Transverse colon (tissue), 3 donors: ENCODE data around the gene KCNC2.

Experiments
- CTCF ChIP-seq, 5 experiments: fragments of 200-600 bp in 3 of 5; fragments of 450-650 bp in 2 of 5; sonication (generic) in 3 of 5; IDR thresholded peaks; 1 replicate in 2 of 5; 2 replicates in 3 of 5; pipeline ENCODE4 v1.5.1; 2016 to 2017; ENCODE audit warnings: antibody characterized with exemption in 5 of 5, inconsistent platforms in 3 of 5, mild to moderate bottlenecking in 2 of 5, moderate library complexity in 1 of 5
- EP300 ChIP-seq: sonication (generic); formaldehyde crosslinking; IDR thresholded peaks from one replicate; pipeline ENCODE4 v1.6.1; 2017; ENCODE audit warnings: antibody characterized with exemption, low read depth
- POLR2A ChIP-seq: fragments of 450-650 bp; IDR thresholded peaks from one replicate; pipeline ENCODE4 v1.6.1; 2016; ENCODE audit warnings: antibody characterized with exemption, mild to moderate bottlenecking, moderate library complexity

DNA sequence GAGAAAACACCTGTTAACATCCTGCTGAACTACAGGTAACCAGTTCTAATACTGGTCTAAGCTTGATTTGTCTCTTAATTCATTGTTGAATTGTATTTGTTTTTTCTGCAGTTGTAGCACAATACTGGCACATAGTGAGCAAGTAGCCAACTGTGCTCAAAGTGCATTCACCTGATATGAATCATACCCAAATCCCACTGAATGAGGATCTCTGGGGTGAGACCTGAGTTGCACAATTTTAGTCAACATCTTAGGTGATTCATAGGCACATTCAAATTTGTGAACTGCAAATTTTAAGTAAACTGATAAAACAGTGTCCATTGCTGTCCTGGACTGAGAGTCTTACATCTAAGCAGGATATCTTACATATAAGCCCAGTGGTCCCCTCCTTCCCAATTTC is 12.8 kb downstream of the KCNC2 start:
- no peak for TF ChIP-seq CTCF (IDR thresholded peaks at IDR 0.05)
- TF ChIP-seq EP300, result no peak
- no peak for TF ChIP-seq POLR2A
